Smooth muscle cell (in vitro differentiated cells): ENCODE results near the gene GRM7. TPM values are rescaled to one million over a fixed set of nuclear protein-coding genes. Genes with fewer than 3 reads are reported as not detected.

Experiments used
- DNase-seq: peaks from one replicate; lab custom pipeline; 2025; ENCODE audit not compliant: unreplicated experiment; lab: John Stamatoyannopoulos, UW
- H2AFZ ChIP-seq: fragments of 200-600 bp; sonication (generic); 2 replicates; pipeline ENCODE4 v1.6.0; 2016; ENCODE audit warnings: antibody characterized with exemption, low read depth, mild to moderate bottlenecking
- H3F3A ChIP-seq: fragments of 200-600 bp; sonication (generic); 2 replicates; pipeline ENCODE4 v1.6.0; 2017; ENCODE audit warnings: antibody characterized with exemption, low read depth
- H3K27ac ChIP-seq: fragments of 200-600 bp; sonication (generic); 2 replicates; pipeline ENCODE4 v1.5.1; 2016; ENCODE audit warnings: low read depth, mild to moderate bottlenecking
- H3K27me3 ChIP-seq: fragments of 200-600 bp; sonication (generic); 2 replicates; pipeline ENCODE4 v1.6.1; 2016; ENCODE audit warnings: low read depth, mild to moderate bottlenecking
- H3K36me3 ChIP-seq: fragments of 200-600 bp; sonication (generic); 2 replicates; pipeline ENCODE4 v1.5.1; 2016; ENCODE audit warnings: low read depth
- H3K4me1 ChIP-seq: fragments of 200-600 bp; sonication (generic); 2 replicates; pipeline ENCODE4 v1.5.1; 2016; ENCODE audit warnings: low read depth
- H3K4me2 ChIP-seq: fragments of 200-600 bp; sonication (generic); 2 replicates; pipeline ENCODE4 v1.6.0; 2016; ENCODE audit warnings: mild to moderate bottlenecking
- H3K4me3 ChIP-seq: fragments of 200-600 bp; sonication (generic); 2 replicates; pipeline ENCODE4 v1.5.1; 2016; ENCODE audit warnings: mild to moderate bottlenecking
- H3K79me2 ChIP-seq: fragments of 200-600 bp; sonication (generic); 2 replicates; pipeline ENCODE4 v1.6.0; 2016; ENCODE audit warnings: low read depth, mild to moderate bottlenecking
- H3K9ac ChIP-seq: fragments of 200-600 bp; sonication (generic); 2 replicates; pipeline ENCODE4 v1.6.0; 2016; ENCODE audit warnings: low read depth
- H3K9me3 ChIP-seq: fragments of 200-600 bp; sonication (generic); replicated peaks from 2 replicates; pipeline ENCODE4 v1.5.1; 2016; ENCODE audit warnings: low read depth
- H4K20me1 ChIP-seq: fragments of 200-600 bp; sonication (generic); 2 replicates; pipeline ENCODE4 v1.6.0; 2016; ENCODE audit warnings: low read depth
- WGBS: methylation state at CpG from one replicate; pipeline ENCODE4 v1.1.7; 2016; ENCODE audit warnings: low lambda C conversion rate; 5-methylcytosine and 5-hydroxymethylcytosine counted together
- polyA plus RNA-seq: library from polyadenylated mRNA; unstranded; fragments of >200 nt; fragmentation: Nextera tagmentation; extraction: Ambion mirVana; gene quantifications from 2 replicates; pipeline ENCODE4 v1.2.1, GENCODE V29; 2016
- total RNA-seq: library from RNA; depleted of rRNA; stranded (reverse); fragments of >200 nt; gene quantifications from 2 replicates; pipeline ENCODE4 v1.2.3, GENCODE V29; 2014
- TF ChIP-seq, protein P1 (sequence below): fragments of 200-600 bp; sonication (generic); IDR thresholded peaks from 2 replicates; pipeline ENCODE4 v1.5.1; 2017; ENCODE audit warnings: borderline replicate concordance, mild to moderate bottlenecking, antibody characterized with exemption; ENCODE audit not compliant: insufficient read depth, poor library complexity, severe bottlenecking

Gene GRM7
- total and polyA plus RNA-seq, 2 experiments from 2014 or later, result not detected

DNA sequence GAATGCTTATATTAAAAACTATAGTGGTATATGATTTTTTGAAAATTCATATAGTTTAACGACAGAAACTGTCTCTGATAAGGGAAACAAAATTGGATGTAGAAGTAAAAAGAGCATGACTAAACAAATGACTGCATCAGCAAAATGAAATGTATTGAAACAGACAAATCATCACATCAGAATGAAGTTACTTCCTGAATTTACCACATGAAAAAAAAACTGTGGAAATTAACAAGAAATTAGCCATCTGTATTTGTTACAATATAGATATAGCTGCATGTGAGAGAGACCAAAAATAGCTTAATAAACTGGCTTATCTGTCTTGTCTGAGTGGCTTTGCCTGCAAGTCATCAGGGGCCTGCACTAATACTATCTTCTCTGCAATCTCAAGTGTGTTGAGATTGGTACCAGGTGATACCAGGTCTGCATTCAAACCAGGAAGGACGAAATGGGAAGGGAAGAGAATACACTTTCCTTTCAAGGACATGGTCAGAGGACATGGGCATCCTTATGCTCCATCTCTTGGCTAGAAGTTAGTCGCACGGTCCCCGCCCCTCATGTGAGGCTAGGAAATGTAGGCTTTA is 388.7 kb downstream of the GRM7 start:
- TF ChIP-seq, protein P1, sequence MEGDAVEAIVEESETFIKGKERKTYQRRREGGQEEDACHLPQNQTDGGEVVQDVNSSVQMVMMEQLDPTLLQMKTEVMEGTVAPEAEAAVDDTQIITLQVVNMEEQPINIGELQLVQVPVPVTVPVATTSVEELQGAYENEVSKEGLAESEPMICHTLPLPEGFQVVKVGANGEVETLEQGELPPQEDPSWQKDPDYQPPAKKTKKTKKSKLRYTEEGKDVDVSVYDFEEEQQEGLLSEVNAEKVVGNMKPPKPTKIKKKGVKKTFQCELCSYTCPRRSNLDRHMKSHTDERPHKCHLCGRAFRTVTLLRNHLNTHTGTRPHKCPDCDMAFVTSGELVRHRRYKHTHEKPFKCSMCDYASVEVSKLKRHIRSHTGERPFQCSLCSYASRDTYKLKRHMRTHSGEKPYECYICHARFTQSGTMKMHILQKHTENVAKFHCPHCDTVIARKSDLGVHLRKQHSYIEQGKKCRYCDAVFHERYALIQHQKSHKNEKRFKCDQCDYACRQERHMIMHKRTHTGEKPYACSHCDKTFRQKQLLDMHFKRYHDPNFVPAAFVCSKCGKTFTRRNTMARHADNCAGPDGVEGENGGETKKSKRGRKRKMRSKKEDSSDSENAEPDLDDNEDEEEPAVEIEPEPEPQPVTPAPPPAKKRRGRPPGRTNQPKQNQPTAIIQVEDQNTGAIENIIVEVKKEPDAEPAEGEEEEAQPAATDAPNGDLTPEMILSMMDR, result no peak
- Histone ChIP-seq H3K9me3 (no peaks in the 10 kb centered on the region), H4K20me1 (no peaks in the 10 kb centered on the region), H3K4me1 (no peaks in the 10 kb centered on the region), H3K9ac (no peak overlapping the region), H3K79me2 (no peaks in the 10 kb centered on the region), H3K4me3 (no peak overlapping the region), H3K27me3 (no peaks in the 10 kb centered on the region), H3F3A (no peaks in the 10 kb centered on the region), H3K27ac (no peak overlapping the region), H2AFZ (no peak overlapping the region), H3K4me2 (no peak overlapping the region), H3K36me3 (no peaks in the 10 kb centered on the region)
- DNase-seq, result no peak
- 89% methylated on average over 5 of the region's 5 CpGs for WGBS

DNA sequence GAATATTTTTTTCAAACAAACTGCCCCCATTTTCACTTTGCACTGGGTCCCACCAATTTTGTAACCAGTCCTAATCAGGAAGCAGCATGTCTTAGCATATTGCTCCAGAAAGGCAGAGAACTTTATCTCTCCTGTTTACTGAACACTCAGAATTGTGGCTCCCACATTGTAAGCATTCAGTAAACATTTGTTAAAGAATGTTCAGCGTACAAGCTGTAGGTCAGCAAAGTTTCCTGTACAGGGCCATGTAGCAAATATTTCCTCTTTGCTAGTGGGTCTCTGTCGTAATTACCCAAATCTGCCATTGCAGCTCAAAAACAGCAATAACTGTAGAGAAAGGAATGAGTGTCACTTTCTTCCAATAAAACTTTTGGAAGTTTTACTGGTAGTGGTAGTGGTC is 393.3 kb downstream of the GRM7 start:
- no peak for DNase-seq
- peak overlapping the region; percentile 42 for H2AFZ ChIP-seq
- WGBS, result 47% methylated on average over 2 of the region's 2 CpGs

DNA sequence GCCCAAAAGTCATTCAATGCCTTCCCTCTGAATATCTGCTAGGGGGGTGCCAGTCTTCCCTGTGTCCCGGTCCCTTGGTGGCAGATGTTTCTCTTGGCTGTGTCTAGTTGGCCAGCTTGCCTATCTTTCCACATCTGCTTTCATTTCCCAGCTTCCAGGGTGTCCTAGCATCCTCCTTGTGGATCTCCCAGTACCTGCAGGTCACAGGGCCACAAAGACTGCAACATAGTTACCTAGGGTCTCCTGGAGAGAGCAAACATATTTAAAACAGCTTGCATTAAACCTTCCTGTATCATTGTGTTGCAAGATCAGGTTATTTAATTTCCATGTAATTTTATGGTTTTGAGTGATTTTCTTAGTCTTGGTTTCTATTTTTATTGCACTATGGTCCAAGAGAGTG is 400.1 kb downstream of the GRM7 start:
- Histone ChIP-seq H4K20me1 (no peaks in the 10 kb centered on the region), H3K79me2 (no peaks in the 10 kb centered on the region), H3F3A (no peaks in the 10 kb centered on the region), H2AFZ (no peak overlapping the region), H3K4me3 (no peak overlapping the region), H3K9ac (no peak overlapping the region), H3K36me3 (no peaks in the 10 kb centered on the region), H3K4me2 (no peak overlapping the region), H3K4me1 (peaks cover 7% of the 10 kb centered on the region), H3K27me3 (no peaks in the 10 kb centered on the region), H3K27ac (no peak overlapping the region), H3K9me3 (no peaks in the 10 kb centered on the region)
- TF ChIP-seq, protein P1, result no peak
- no peak for DNase-seq
- 79% methylated on average over 1 of the region's 1 CpG for WGBS

More for the DNA sequence above, 393.3 kb downstream of the GRM7 start:
- Histone ChIP-seq H3K27ac (no peak overlapping the region), H3F3A (no peaks in the 10 kb centered on the region), H3K4me3 (no peak overlapping the region), H4K20me1 (no peaks in the 10 kb centered on the region), H3K36me3 (no peaks in the 10 kb centered on the region), H3K27me3 (no peaks in the 10 kb centered on the region), H3K9ac (no peak overlapping the region), H3K79me2 (no peaks in the 10 kb centered on the region), H3K4me2 (no peak overlapping the region), H3K4me1 (no peaks in the 10 kb centered on the region), H3K9me3 (no peaks in the 10 kb centered on the region)
- TF ChIP-seq, protein P1, result no peak
